Activated B cell treated with CpG ODN at 0.5 μM for 24 hours (primary cell): ENCODE data around the gene STK26. TPM values are rescaled to one million over a fixed set of nuclear protein-coding genes. Genes with fewer than 3 reads are reported as not detected.

ENCODE experiments used
- ATAC-seq: fragments of 200-7000 bp; cut with Tn5 transposase; one replicate; pipeline ENCODE4 v1.10.0; 2021; ENCODE audit warnings: low read depth, mild to moderate bottlenecking, moderate library complexity
- CTCF ChIA-PET: fragments of 350-600 bp; sonication (Branson Sonifier 250); formaldehyde crosslinking; loops from one replicate; lab custom pipeline; 2021; ENCODE audit warnings: antibody characterized with exemption; lab: Charles Lee
- POLR2A ChIA-PET: fragments of 350-600 bp; sonication (Branson Sonifier 250); formaldehyde crosslinking; loops from one replicate; lab custom pipeline; 2021; ENCODE audit warnings: antibody characterized with exemption; lab: Charles Lee
- DNase-seq: peaks from one replicate; pipeline ENCODE4 v3.0.0; 2022
- H3K27ac Mint-ChIP-seq: one replicate; pipeline ENCODE4 v1.8.0; 2020; ENCODE audit warnings: mixed read lengths
- H3K27me3 Mint-ChIP-seq: one replicate; pipeline ENCODE4 v1.8.0; 2021; ENCODE audit warnings: mixed read lengths
- H3K36me3 Mint-ChIP-seq: one replicate; pipeline ENCODE4 v1.8.0; 2021; ENCODE audit warnings: low read depth, mixed read lengths
- H3K4me1 Mint-ChIP-seq: one replicate; pipeline ENCODE4 v1.8.0; 2021; ENCODE audit warnings: mixed read lengths
- H3K4me3 Mint-ChIP-seq: one replicate; pipeline ENCODE4 v1.8.0; 2020; ENCODE audit warnings: mild to moderate bottlenecking, mixed read lengths
- H3K9me3 Mint-ChIP-seq: one replicate; pipeline ENCODE4 v1.8.0; 2020; ENCODE audit warnings: mixed read lengths
- intact Hi-C: fragments of 100-400 bp; cut with micrococcal nuclease; formaldehyde crosslinking; loops from one replicate; pipeline ENCODE4 v1.15.1; 2024
- total RNA-seq: library from RNA; stranded (reverse); gene quantifications from 2 replicates; pipeline ENCODE4 v1.2.3, GENCODE V29; 2022
- TF ChIP-seq, protein P1 (sequence below): fragments of 200-600 bp; IDR thresholded peaks from one replicate; pipeline ENCODE4 v1.8.0; 2022; ENCODE audit warnings: antibody characterized with exemption, mild to moderate bottlenecking

The STK26 gene
- total RNA-seq, 1 donor from 2014 or later: 19.9 TPM

DNA sequence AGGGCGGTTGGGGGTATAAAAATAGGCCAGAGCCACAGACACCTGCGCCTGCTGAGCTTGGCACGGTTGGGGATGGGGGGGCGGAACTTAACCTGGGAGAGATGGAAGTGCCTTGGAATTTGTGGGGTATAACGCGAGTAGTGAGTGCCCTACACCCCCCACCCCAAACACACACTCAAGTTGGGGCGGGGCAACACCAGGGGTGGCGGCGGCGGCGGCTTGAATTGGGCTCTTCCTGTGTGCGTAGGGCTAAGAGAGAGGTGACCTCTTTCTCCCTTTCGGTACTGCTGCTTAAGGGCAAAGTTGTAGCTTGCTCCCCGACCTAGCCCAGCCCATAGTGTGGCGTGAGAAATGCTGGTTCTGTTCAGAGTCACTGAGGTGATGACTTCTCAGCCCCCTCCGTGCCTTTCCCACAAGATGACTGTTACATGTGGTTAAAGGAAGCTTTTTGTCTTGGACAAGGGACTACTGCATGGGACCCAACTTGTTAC is 839 bp downstream of the STK26 start:
- Mint-ChIP-seq H3K27ac (peak overlapping the region; percentile 84), H3K4me3 (peak overlapping the region; percentile 90), H3K27me3 (no peaks in the 10 kb centered on the region), H3K4me1 (peaks cover 38% of the 10 kb centered on the region), H3K36me3 (no peaks in the 10 kb centered on the region), H3K9me3 (no peaks in the 10 kb centered on the region)
- DNase-seq: no peak
- intact Hi-C loops: loop anchor here (1.0 to 5.0 kb wide), 6 partner anchors 11 to 463 kb away; partner anchors contain the start of gene MBNL3
- TF ChIP-seq, protein P1, sequence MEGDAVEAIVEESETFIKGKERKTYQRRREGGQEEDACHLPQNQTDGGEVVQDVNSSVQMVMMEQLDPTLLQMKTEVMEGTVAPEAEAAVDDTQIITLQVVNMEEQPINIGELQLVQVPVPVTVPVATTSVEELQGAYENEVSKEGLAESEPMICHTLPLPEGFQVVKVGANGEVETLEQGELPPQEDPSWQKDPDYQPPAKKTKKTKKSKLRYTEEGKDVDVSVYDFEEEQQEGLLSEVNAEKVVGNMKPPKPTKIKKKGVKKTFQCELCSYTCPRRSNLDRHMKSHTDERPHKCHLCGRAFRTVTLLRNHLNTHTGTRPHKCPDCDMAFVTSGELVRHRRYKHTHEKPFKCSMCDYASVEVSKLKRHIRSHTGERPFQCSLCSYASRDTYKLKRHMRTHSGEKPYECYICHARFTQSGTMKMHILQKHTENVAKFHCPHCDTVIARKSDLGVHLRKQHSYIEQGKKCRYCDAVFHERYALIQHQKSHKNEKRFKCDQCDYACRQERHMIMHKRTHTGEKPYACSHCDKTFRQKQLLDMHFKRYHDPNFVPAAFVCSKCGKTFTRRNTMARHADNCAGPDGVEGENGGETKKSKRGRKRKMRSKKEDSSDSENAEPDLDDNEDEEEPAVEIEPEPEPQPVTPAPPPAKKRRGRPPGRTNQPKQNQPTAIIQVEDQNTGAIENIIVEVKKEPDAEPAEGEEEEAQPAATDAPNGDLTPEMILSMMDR: no peak
- ChIA-PET CTCF (no interaction called here), POLR2A (interaction anchor here (0.7 to 3.7 kb wide), 7 partner anchors 8 to 197 kb away, joined by 3 to 24 read pairs (median 5); partner anchors contain the start of gene RAP2C)
- ATAC-seq: peak; percentile 22

DNA sequence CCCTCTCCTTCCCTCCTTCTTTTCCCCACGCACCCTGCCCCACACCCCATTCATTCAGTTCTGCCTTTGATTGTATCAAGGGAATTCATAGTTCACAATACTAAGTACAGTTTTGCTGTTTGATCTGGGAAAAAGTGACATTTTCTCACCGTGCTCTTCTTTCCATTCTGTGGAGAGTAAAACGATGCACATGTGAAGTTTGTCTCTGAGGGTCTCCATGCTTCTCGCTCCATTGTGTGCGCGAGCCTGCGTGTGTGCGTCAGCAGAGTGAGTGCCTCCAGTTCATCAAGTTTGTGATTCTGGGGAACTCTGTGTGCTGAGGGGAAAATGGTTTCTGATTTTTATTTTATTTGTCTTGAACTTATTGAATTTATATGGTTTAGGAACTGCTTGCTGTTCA is 1.9 kb downstream of the STK26 start:
- no peaks in the 10 kb centered on the region for H3K27me3 Mint-ChIP-seq
- peaks cover 4% of the 10 kb centered on the region for H3K36me3 Mint-ChIP-seq
- H3K27ac Mint-ChIP-seq: no peak overlapping the region
- intact Hi-C loops: no loop called here
- DNase-seq (no peak), ATAC-seq (no peak)
- CTCF ChIA-PET: interaction anchor here (0.7 kb wide), 1 partner anchor 8 kb away, joined by 3 read pairs; no protein-coding TSS in a partner anchor
- no peaks in the 10 kb centered on the region for H3K9me3 Mint-ChIP-seq
- H3K4me1 Mint-ChIP-seq: peaks cover 47% of the 10 kb centered on the region
- TF ChIP-seq, protein P1: no peak
- H3K4me3 Mint-ChIP-seq: peak overlapping the region; percentile 66
- POLR2A ChIA-PET: interaction anchor here (1.7 to 3.7 kb wide), 2 partner anchors 37 to 193 kb away, joined by 10 to 24 read pairs; partner anchors contain the start of gene RAP2C

DNA sequence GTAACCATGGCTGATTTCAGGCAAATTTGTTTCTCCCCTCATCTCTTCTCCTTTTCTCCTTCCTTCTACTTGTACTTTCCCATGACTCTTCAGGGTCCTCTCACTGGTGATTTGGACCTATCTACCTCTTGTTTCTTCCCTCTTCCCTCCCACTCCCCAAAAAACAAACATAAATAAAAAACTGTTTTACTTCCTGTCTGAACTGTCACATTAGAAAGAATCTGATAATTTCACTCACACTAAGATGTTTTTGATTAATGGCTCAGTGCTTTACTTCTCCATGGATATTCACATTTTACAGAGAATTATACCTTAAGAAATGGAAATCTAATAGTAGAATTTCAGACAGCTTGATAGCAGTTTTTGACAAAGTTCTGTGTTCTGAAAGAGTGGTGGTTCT is 7.2 kb downstream of the STK26 start:
- Mint-ChIP-seq H3K27ac (no peak overlapping the region), H3K36me3 (peaks cover 4% of the 10 kb centered on the region), H3K27me3 (no peaks in the 10 kb centered on the region), H3K4me1 (peaks cover 70% of the 10 kb centered on the region), H3K9me3 (no peaks in the 10 kb centered on the region), H3K4me3 (no peak overlapping the region)
- intact Hi-C loops: no loop called here
- POLR2A ChIA-PET: no interaction called here
- DNase-seq: no peak
- TF ChIP-seq, protein P1: no peak
- ATAC-seq: no peak
- CTCF ChIA-PET: no interaction called here

DNA sequence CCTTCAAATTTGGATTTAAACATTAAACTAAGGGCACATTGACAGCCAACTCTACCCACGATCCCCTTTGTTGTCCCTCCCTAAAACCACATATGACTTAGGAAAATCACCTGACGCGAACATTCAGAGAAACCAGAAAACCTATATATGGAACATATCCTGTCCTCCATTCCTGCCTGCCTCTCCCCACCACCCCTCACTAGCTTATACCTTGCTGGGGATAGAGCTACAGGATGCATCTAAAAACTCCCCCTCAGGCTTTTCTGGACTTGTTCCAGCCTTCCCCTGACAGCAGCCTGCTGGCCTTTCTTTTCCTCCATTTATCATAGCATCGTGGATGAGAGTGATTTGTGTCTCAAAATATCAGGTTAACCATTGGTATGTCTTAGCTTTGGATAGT is 8.8 kb downstream of the STK26 start:
- H3K4me1 Mint-ChIP-seq: peaks cover 71% of the 10 kb centered on the region
- H3K9me3 Mint-ChIP-seq: no peaks in the 10 kb centered on the region
- no peak overlapping the region for H3K4me3 Mint-ChIP-seq
- TF ChIP-seq, protein P1: no peak
- no peaks in the 10 kb centered on the region for H3K27me3 Mint-ChIP-seq
- intact Hi-C loops: no loop called here
- POLR2A ChIA-PET: interaction anchor here (1.2 kb wide), 1 partner anchor 8 kb away, joined by 5 read pairs; the partner anchor contains the start of gene STK26
- ATAC-seq: no peak
- DNase-seq: no peak
- CTCF ChIA-PET: no interaction called here
- peaks cover 4% of the 10 kb centered on the region for H3K36me3 Mint-ChIP-seq
- H3K27ac Mint-ChIP-seq: peak overlapping the region; percentile 50

DNA sequence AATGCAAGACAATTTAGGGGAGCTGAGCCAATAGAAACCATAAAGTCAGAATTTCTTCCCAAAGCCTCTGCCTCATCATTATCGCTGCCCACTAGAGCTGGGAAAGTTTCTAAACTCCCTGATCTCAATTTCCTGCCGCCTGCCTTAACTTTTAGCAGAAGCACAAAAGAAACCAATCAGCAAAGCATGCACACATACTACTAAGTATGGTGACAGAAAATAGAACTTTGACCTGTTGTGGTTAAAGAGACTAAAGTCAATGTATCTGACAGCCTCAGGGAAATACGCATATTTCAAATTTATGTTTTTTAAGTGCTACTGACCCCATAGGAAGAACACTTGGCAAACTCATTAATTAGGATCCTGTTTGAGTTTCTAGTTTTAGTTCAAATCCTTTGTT is 10.1 kb downstream of the STK26 start:
- peaks cover 67% of the 10 kb centered on the region for H3K4me1 Mint-ChIP-seq
- DNase-seq (no peak), ATAC-seq (no peak)
- H3K36me3 Mint-ChIP-seq: peaks cover 4% of the 10 kb centered on the region
- no peaks in the 10 kb centered on the region for H3K9me3 Mint-ChIP-seq
- H3K27me3 Mint-ChIP-seq: no peaks in the 10 kb centered on the region
- TF ChIP-seq, protein P1: no peak
- H3K27ac Mint-ChIP-seq: no peak overlapping the region
- ChIA-PET CTCF (interaction anchor here (0.9 kb wide), 1 partner anchor 9 kb away, joined by 3 read pairs; no protein-coding TSS in a partner anchor), POLR2A (no interaction called here)
- no peak overlapping the region for H3K4me3 Mint-ChIP-seq
- intact Hi-C loops: no loop called here
